ENCODE results near the gene KIR2DL4.

DNA sequence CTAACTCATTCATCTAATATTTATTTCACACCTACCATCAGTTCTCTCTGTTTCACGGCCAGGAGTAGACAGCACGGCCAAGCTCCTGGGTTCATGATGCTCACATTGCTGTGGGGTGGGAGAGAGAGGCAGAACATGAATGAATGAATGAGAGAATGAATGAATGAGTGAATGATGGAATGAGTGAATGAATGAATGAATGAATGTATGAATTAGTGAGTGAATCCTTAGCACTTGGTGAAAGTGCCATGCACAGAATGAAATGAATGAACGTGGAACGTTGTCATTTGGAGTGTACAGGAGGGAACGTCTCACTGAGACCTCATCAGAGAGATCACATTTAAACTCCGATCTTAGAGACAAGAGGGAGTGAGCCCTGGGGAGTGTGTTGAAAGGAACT is 11.9 kb upstream of the KIR2DL4 start:
- TF ChIP-seq, protein P1, sequence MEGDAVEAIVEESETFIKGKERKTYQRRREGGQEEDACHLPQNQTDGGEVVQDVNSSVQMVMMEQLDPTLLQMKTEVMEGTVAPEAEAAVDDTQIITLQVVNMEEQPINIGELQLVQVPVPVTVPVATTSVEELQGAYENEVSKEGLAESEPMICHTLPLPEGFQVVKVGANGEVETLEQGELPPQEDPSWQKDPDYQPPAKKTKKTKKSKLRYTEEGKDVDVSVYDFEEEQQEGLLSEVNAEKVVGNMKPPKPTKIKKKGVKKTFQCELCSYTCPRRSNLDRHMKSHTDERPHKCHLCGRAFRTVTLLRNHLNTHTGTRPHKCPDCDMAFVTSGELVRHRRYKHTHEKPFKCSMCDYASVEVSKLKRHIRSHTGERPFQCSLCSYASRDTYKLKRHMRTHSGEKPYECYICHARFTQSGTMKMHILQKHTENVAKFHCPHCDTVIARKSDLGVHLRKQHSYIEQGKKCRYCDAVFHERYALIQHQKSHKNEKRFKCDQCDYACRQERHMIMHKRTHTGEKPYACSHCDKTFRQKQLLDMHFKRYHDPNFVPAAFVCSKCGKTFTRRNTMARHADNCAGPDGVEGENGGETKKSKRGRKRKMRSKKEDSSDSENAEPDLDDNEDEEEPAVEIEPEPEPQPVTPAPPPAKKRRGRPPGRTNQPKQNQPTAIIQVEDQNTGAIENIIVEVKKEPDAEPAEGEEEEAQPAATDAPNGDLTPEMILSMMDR (IDR thresholded peaks at IDR 0.05; ENCODE audit: low read depth, low read length) = no peak
- no peak for TF ChIP-seq POLR2A (IDR thresholded peaks at IDR 0.05; ENCODE audit: extremely low read depth, insufficient read length)
- TF ChIP-seq, protein P2, sequence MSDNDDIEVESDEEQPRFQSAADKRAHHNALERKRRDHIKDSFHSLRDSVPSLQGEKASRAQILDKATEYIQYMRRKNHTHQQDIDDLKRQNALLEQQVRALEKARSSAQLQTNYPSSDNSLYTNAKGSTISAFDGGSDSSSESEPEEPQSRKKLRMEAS (IDR thresholded peaks at IDR 0.05; ENCODE audit: low read depth, low read length) = no peak
